ENCODE measurements around the gene MADCAM1.

The MADCAM1 gene

DNA sequence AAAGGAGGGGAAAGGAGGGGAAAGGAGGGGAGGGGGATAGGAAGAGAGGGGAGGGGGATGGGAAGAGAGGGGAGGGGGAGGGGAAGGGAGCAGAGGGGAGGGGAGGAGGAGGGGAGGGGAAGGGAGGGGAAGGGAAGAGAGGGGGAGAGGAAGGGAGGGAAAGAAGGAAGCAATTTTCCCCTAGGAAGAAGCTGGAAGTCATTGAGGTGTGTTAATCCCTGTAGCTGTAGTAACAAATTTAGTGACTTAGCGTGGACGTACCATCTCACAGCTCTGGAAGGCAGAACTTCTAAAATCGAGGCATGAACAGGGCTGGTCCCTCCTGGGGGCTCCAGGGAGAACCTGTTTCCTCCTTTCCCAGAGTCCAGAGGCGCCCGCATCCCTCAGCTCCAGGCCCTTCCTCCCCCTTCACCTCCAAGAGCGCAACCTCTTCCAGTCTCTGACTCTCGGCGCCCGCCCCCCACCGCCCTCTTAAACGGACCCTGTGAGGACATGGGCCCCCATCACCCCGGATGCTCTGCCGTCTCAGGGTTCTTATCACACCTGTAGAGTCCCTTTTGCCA, 29.7 kb downstream of the MADCAM1 start:
- Histone ChIP-seq H3K36me3 (ENCODE audit: control insufficient read depth in 2 of 2, insufficient read depth in 2 of 2, low read length in 2 of 2) (peaks cover 0 to 2% of the 10 kb centered on the region in 2 donors), H3K4me1 (ENCODE audit: control insufficient read depth, insufficient read depth, low read length) (peaks cover 7% of the 10 kb centered on the region), H3K4me3 (ENCODE audit: low read length in 2 of 2) (no peak overlapping the region), H3K27ac (ENCODE audit: low read length) (no peak overlapping the region), H3K27me3 (ENCODE audit: control insufficient read depth in 1 of 2, insufficient read depth in 2 of 2, low read length in 2 of 2) (peaks cover 0 to 5% of the 10 kb centered on the region in 2 donors), H3K9ac (ENCODE audit: low read length in 2 of 2) (no peak overlapping the region), H3K9me3 (ENCODE audit: control insufficient read depth in 2 of 2, low read length in 2 of 2) (no peaks in the 10 kb centered on the region)

DNA sequence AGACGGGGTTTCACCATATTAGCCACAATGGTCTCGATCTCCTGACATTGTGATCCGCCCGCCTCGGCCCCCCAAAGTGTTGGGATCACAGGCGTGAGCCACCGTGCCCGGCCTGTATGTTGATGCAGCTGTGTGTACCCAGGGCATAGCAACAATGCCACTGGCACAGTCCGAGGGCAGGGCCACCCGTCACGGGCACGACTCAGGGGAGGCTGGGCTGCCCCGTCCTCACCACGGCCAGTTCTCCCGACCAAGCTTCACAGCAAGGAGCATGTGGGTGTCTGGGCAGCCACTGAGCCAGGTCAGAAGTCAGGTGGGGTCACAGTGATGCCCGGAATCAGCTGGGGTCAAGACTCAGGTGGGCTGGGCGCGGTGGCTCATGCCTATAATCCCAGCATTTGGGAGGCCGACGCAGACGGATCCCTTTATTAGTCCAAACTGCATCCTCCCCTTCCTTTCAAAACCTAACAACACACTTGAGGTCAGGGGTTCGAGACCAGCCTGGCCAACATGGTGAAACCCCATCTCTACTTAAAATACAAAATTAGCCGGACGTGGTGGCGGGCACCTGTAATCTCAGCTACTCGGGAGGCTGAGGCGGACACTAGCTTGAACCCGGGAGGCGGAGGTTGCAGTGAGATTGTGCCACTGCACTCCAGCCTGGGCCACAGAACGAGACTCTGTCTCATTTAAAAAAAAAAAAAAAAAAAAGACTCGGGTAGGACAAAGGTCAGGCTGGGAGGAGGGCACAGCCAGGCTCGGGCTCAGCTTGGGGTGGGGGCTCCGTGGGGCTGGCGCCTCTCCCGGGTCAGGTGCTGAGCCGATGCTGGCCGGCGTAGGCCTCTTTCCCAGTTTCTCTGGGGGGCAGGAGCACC, 34.1 kb downstream of the MADCAM1 start:
- Histone ChIP-seq H3K27ac (ENCODE audit: low read length) (peak overlapping the region; percentile 76), H3K9me3 (ENCODE audit: control insufficient read depth in 2 of 2, low read length in 2 of 2) (no peaks in the 10 kb centered on the region), H3K4me3 (ENCODE audit: low read length in 2 of 2) (peak overlapping the region; percentile 60 to 82), H3K9ac (ENCODE audit: low read length in 2 of 2) (peak overlapping the region; percentile 68 to 76), H3K36me3 (ENCODE audit: control insufficient read depth in 2 of 2, insufficient read depth in 2 of 2, low read length in 2 of 2) (peaks cover 0 to 2% of the 10 kb centered on the region in 2 donors), H3K27me3 (ENCODE audit: control insufficient read depth in 1 of 2, insufficient read depth in 2 of 2, low read length in 2 of 2) (peaks cover 0 to 5% of the 10 kb centered on the region in 2 donors), H3K4me1 (ENCODE audit: control insufficient read depth, insufficient read depth, low read length) (peaks cover 32% of the 10 kb centered on the region)

- peak overlapping the region; percentile 60 to 88 for H3K4me3 ChIP-seq (ENCODE audit: low read length in 2 of 2)
- H3K36me3 ChIP-seq (ENCODE audit: control insufficient read depth in 2 of 2, insufficient read depth in 2 of 2, low read length in 2 of 2) = peaks cover under 1 to 9% of the 10 kb centered on the region in 2 donors
- H3K27me3 ChIP-seq (ENCODE audit: control insufficient read depth in 1 of 2, insufficient read depth in 2 of 2, low read length in 2 of 2) = peaks cover 0 to 2% of the 10 kb centered on the region in 2 donors
- H3K9ac ChIP-seq (ENCODE audit: low read length in 2 of 2) = peak overlapping the region; percentile 68 to 76
- H3K27ac ChIP-seq (ENCODE audit: low read length) = peak overlapping the region; percentile 76
- peaks cover 38% of the 10 kb centered on the region for H3K4me1 ChIP-seq (ENCODE audit: control insufficient read depth, insufficient read depth, low read length)
- no peaks in the 10 kb centered on the region for H3K9me3 ChIP-seq (ENCODE audit: control insufficient read depth in 2 of 2, low read length in 2 of 2)
These were observed 34.9 kb downstream of the MADCAM1 start for GRCh38 chr19:531009-531752.

DNA sequence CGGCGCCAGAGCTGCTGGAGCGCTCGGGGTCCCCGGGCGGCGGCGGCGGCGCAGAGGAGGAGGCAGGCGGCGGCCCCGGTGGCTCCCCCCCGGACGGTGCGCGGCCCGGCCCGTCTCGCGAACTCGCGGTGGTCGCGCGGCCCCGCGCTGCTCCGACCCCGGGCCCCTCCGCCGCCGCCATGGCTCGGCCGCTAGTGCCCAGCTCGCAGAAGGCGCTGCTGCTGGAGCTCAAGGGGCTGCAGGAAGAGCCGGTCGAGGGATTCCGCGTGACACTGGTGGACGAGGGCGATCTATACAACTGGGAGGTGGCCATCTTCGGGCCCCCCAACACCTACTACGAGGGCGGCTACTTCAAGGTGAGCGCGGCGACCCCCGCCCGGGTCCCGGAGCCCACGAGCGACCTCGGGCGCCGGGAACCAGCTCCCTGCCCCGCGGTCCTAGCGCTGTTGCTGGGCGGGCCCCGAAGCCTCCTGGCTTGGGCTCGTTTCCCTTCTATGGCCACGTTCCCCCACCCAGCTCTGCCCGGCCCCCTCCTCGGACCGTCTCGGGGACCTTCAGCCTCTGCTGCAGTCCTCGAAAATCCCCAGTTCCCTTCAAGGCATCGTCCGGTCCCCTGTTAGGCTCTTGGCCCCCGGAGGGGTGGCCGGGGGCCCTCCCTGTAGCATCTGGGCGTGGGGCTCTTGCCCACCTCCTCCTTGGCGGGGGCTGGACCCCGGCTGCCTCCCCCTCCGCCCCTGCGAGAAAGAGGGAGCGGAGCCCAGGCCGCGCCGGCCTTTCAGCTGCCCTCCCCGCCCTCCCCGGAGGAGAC, 35.7 kb downstream of the MADCAM1 start, which contains the start of gene CDC34:
TSS of gene CDC34 (plus strand) at position 8 of the 808 bp plus-strand sequence. CDS start at position 180, 172 bp downstream.
- H3K36me3 ChIP-seq (ENCODE audit: control insufficient read depth in 2 of 2, insufficient read depth in 2 of 2, low read length in 2 of 2) = peaks cover 9 to 17% of the 10 kb centered on the region in 2 donors
- no peaks in the 10 kb centered on the region for H3K9me3 ChIP-seq (ENCODE audit: control insufficient read depth in 2 of 2, low read length in 2 of 2)
- H3K4me3 ChIP-seq (ENCODE audit: low read length in 2 of 2) = peak within 1 kb of the TSS; percentile 88 to 94
- peaks cover 38% of the 10 kb centered on the region for H3K4me1 ChIP-seq (ENCODE audit: control insufficient read depth, insufficient read depth, low read length)
- H3K9ac ChIP-seq (ENCODE audit: low read length in 2 of 2) = peak within 1 kb of the TSS; percentile 85 to 88
- H3K27me3 ChIP-seq (ENCODE audit: control insufficient read depth in 1 of 2, insufficient read depth in 2 of 2, low read length in 2 of 2) = no peaks in the 10 kb centered on the region
- peak within 1 kb of the TSS; percentile 91 for H3K27ac ChIP-seq (ENCODE audit: low read length)

DNA sequence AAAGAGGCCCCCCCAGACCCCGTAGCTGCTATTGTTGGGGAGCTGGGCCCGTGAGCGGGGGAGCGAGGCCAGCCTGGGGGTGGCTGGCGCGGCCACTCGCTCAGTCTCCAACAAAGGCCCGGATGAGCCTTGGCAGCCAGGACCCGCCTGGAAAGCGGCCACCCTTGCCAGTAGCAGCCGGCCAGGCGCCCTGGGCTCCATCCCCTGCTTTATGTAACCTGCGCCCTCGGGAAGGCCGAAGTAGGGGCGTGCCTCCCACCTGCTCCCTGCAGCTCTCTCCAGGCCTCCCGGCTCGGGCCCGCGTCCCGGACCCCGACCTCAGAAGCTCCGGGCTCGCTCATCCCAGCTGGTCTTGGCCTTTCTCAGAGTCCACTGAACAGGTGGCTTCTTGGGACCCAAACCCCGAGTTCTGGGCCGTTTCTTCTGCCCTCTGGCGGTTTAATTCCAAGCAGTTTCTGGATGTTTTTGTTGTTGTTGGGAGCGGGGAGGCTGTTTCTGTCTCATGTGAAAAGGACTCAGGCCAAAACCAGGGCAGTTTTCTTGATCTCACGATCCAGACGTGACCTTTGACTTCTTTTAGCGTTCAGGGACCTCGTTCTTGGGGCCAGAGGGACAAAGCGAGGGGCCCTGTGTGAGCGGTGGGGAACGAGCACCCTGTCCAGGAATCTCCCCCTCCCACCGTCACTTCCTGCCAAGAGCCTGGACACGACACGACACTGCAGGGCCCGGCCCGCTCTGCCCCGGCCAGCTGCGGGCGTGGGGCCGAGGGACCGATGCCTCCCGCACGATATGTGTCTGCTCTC, 36.5 kb downstream of the MADCAM1 start:
- H3K4me1 ChIP-seq (ENCODE audit: control insufficient read depth, insufficient read depth, low read length) = peaks cover 38% of the 10 kb centered on the region
- peak overlapping the region; percentile 88 to 94 for H3K4me3 ChIP-seq (ENCODE audit: low read length in 2 of 2)
- no peaks in the 10 kb centered on the region for H3K27me3 ChIP-seq (ENCODE audit: control insufficient read depth in 1 of 2, insufficient read depth in 2 of 2, low read length in 2 of 2)
- peak overlapping the region; percentile 91 for H3K27ac ChIP-seq (ENCODE audit: low read length)
- peak overlapping the region; percentile 85 to 88 for H3K9ac ChIP-seq (ENCODE audit: low read length in 2 of 2)
- H3K36me3 ChIP-seq (ENCODE audit: control insufficient read depth in 2 of 2, insufficient read depth in 2 of 2, low read length in 2 of 2) = peaks cover 10 to 19% of the 10 kb centered on the region in 2 donors
- no peaks in the 10 kb centered on the region for H3K9me3 ChIP-seq (ENCODE audit: control insufficient read depth in 2 of 2, low read length in 2 of 2)

DNA sequence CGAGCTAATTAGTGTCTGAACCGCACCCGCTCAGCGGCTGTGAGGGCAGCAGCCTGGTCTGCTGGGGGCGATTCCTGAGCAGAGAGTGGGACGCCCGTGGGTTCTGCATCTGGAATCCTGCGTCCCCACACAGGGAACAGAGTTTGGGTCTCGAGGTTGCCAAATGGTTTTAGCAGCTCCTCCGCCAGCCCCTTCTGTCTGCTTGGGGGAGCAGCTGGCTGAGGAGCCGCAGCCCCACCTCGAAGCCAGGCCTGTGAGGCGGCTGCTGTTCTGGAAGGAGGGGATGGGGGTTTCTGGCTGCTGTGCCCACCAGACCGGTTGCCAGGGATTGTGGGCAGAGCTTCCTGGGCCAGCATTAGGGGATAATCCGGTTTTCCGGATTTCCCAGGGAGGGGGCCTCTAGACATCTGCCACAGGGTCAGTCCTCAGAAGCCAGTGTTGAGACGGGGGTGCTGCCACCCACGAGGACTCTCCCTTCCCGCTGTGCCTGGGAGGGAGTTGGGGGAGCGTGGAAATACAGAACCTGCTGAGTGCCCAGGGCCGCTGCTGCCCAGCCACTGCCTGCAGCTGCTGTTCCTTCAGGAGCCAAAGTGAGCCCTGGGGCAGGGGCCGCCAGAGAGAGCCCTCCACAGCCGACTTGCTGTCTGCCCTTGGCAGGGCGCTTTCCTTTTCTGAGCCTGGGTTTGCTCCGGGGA, 37.2 kb downstream of the MADCAM1 start:
- H3K9me3 ChIP-seq (ENCODE audit: control insufficient read depth in 2 of 2, low read length in 2 of 2) = no peaks in the 10 kb centered on the region
- H3K27me3 ChIP-seq (ENCODE audit: control insufficient read depth in 1 of 2, insufficient read depth in 2 of 2, low read length in 2 of 2) = no peaks in the 10 kb centered on the region
- H3K9ac ChIP-seq (ENCODE audit: low read length in 2 of 2) = peak overlapping the region; percentile 85 to 88
- peaks cover 18 to 27% of the 10 kb centered on the region in 2 donors for H3K36me3 ChIP-seq (ENCODE audit: control insufficient read depth in 2 of 2, insufficient read depth in 2 of 2, low read length in 2 of 2)
- H3K4me3 ChIP-seq (ENCODE audit: low read length in 2 of 2) = peak overlapping the region; percentile 88 to 94
- peak overlapping the region; percentile 91 for H3K27ac ChIP-seq (ENCODE audit: low read length)
- H3K4me1 ChIP-seq (ENCODE audit: control insufficient read depth, insufficient read depth, low read length) = peaks cover 38% of the 10 kb centered on the region

DNA sequence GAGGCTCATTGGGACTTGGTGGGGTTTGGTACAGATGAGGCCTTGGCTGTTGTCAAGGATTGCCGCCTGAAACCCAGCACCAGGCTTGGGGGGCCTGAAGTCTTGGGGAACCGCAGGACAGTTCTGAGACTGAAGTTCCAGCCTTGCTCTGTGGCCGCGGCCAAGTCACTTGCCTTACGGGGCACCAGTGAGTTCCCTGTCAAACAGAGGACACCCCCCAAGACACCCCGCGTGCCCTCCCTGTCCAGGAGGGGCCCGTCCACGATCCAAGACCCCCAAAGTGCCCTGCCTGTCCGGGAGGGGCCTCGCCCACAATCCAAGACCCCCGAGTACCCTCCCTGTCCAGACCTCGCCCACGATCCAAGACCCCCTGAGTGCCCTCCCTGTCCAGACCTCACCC, 37.8 kb downstream of the MADCAM1 start:
- peak overlapping the region; percentile 88 to 94 for H3K4me3 ChIP-seq (ENCODE audit: low read length in 2 of 2)
- peak overlapping the region; percentile 85 to 88 for H3K9ac ChIP-seq (ENCODE audit: low read length in 2 of 2)
- peaks cover 38% of the 10 kb centered on the region for H3K4me1 ChIP-seq (ENCODE audit: control insufficient read depth, insufficient read depth, low read length)
- H3K36me3 ChIP-seq (ENCODE audit: control insufficient read depth in 2 of 2, insufficient read depth in 2 of 2, low read length in 2 of 2) = peaks cover 20 to 31% of the 10 kb centered on the region in 2 donors
- H3K27ac ChIP-seq (ENCODE audit: low read length) = peak overlapping the region; percentile 91
- H3K9me3 ChIP-seq (ENCODE audit: control insufficient read depth in 2 of 2, low read length in 2 of 2) = no peaks in the 10 kb centered on the region
- H3K27me3 ChIP-seq (ENCODE audit: control insufficient read depth in 1 of 2, insufficient read depth in 2 of 2, low read length in 2 of 2) = no peaks in the 10 kb centered on the region

- Histone ChIP-seq H3K27me3 (ENCODE audit: control insufficient read depth in 1 of 2, insufficient read depth in 2 of 2, low read length in 2 of 2) (no peaks in the 10 kb centered on the region), H3K4me3 (ENCODE audit: low read length in 2 of 2) (peak overlapping the region in 1 of 2 donors; percentile 22), H3K4me1 (ENCODE audit: control insufficient read depth, insufficient read depth, low read length) (peaks cover 36% of the 10 kb centered on the region), H3K9me3 (ENCODE audit: control insufficient read depth in 2 of 2, low read length in 2 of 2) (no peaks in the 10 kb centered on the region), H3K27ac (ENCODE audit: low read length) (peak overlapping the region; percentile 11), H3K9ac (ENCODE audit: low read length in 2 of 2) (peak overlapping the region; percentile 5 to 13), H3K36me3 (ENCODE audit: control insufficient read depth in 2 of 2, insufficient read depth in 2 of 2, low read length in 2 of 2) (peaks cover 22 to 36% of the 10 kb centered on the region in 2 donors)
These were observed 38.9 kb downstream of the MADCAM1 start for GRCh38 chr19:535017-535835.
